ENCODE results near the gene MACROD1. TPM values are rescaled to one million over a fixed set of nuclear protein-coding genes. Genes with fewer than 3 reads are reported as not detected.

The MACROD1 gene
- total and polyA plus RNA-seq, 2 of the 13 experiments (the other 11 are each of a cell fraction or from before 2014, with no cell fraction given), result 23.1 to 34.5 TPM

DNA sequence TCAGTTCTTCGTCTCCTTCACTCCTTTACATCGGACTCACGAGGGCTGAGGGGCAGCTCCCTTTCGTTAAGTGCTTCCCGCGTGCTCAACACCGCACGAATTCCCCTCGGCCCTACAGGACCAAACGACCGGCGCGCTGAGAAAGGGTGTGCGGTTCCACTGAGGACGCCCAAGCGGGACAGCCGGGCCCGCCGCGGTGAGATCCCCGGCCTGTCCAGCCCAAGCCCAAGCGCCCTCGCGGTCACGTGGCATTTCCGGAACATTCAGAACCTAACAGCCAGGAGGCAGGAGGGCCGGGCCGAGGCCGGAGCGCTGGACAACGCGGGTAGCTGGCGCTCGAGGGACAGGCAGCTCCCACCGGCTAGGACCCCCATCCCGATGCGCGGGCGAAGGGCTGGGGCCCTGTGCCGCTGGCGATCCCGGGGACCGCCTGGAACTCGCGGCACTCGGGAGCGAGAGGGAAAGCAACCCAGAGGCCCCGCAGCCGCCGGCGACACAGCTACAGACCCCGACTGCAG, 19.3 kb upstream of the MACROD1 start (continued):
- TF ChIP-seq, protein P1, sequence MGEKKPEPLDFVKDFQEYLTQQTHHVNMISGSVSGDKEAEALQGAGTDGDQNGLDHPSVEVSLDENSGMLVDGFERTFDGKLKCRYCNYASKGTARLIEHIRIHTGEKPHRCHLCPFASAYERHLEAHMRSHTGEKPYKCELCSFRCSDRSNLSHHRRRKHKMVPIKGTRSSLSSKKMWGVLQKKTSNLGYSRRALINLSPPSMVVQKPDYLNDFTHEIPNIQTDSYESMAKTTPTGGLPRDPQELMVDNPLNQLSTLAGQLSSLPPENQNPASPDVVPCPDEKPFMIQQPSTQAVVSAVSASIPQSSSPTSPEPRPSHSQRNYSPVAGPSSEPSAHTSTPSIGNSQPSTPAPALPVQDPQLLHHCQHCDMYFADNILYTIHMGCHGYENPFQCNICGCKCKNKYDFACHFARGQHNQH (CRISPR knock-in tag; IDR thresholded peaks at IDR 0.05), result peak; percentile 72
- TF ChIP-seq SMAD1 (CRISPR knock-in tag; IDR thresholded peaks at IDR 0.05; ENCODE audit: borderline replicate concordance, low read depth), result peak; percentile 92
- peak; percentile 82 for TF ChIP-seq YY1 (IDR thresholded peaks at IDR 0.05; ENCODE audit: insufficient read depth, insufficient replicate concordance, low read depth, low read length)
- TF ChIP-seq ZNF274 (CRISPR knock-in tag; IDR thresholded peaks at IDR 0.05), result peak; percentile 98
- 0 out of 2 replicates have a peak, but pooled peaks have one; percentile 55 for TF ChIP-seq GZF1 (CRISPR knock-in tag; IDR thresholded peaks at IDR 0.05)
- TF ChIP-seq ATAD3A (CRISPR knock-in tag; IDR thresholded peaks at IDR 0.05), result peak; percentile 75; the same call in 1 of the 2 replicates
- TF ChIP-seq NBN (conservative IDR thresholded peaks at IDR 0.05), result no peak
- TF ChIP-seq SIX4 (CRISPR knock-in tag; IDR thresholded peaks at IDR 0.05), result 0 out of 2 replicates have a peak, but pooled peaks have one; percentile 15
- TF ChIP-seq, protein P2, sequence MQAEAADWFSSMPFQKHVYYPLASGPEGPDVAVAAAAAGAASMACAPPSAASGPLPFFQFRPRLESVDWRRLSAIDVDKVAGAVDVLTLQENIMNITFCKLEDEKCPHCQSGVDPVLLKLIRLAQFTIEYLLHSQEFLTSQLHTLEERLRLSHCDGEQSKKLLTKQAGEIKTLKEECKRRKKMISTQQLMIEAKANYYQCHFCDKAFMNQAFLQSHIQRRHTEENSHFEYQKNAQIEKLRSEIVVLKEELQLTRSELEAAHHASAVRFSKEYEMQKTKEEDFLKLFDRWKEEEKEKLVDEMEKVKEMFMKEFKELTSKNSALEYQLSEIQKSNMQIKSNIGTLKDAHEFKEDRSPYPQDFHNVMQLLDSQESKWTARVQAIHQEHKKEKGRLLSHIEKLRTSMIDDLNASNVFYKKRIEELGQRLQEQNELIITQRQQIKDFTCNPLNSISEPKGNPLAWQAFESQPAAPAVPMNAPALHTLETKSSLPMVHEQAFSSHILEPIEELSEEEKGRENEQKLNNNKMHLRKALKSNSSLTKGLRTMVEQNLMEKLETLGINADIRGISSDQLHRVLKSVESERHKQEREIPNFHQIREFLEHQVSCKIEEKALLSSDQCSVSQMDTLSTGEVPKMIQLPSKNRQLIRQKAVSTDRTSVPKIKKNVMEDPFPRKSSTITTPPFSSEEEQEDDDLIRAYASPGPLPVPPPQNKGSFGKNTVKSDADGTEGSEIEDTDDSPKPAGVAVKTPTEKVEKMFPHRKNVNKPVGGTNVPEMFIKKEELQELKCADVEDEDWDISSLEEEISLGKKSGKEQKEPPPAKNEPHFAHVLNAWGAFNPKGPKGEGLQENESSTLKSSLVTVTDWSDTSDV (CRISPR knock-in tag; IDR thresholded peaks at IDR 0.05), result peak; percentile 96
- peak; percentile 48; the same call in 1 of the 2 replicates for TF ChIP-seq ZNF263 (CRISPR knock-in tag; IDR thresholded peaks at IDR 0.05)
- peak; percentile 67 for TF ChIP-seq ETV5 (CRISPR knock-in tag; IDR thresholded peaks at IDR 0.05; ENCODE audit: borderline replicate concordance)
- no peak for TF ChIP-seq U2AF2 (IDR thresholded peaks at IDR 0.05; ENCODE audit: low read depth, low read length)
- TF ChIP-seq ZSCAN12 (CRISPR knock-in tag; IDR thresholded peaks at IDR 0.05), result no peak
- TF ChIP-seq SP140L (CRISPR knock-in tag; IDR thresholded peaks at IDR 0.05; ENCODE audit: borderline replicate concordance), result peak; percentile 31; the same call in 1 of the 2 replicates
- TF ChIP-seq ZNF543 (CRISPR knock-in tag; IDR thresholded peaks at IDR 0.05), result peak; percentile 95
- peak; percentile 99 for TF ChIP-seq ZNF737 (CRISPR knock-in tag; IDR thresholded peaks at IDR 0.05; ENCODE audit: borderline replicate concordance)
- no peak for TF ChIP-seq ADNP (CRISPR knock-in tag; IDR thresholded peaks at IDR 0.05)
- no peak; the same call in 1 of the 2 replicates for TF ChIP-seq DR1 (CRISPR knock-in tag; IDR thresholded peaks at IDR 0.05)
- no peak; the same call in 1 of the 2 replicates for TF ChIP-seq HOXA9 (CRISPR knock-in tag; IDR thresholded peaks at IDR 0.05; ENCODE audit: borderline replicate concordance)
- 0 out of 2 replicates have a peak, but pooled peaks have one; percentile 74 for TF ChIP-seq ZMYM2 (CRISPR knock-in tag; IDR thresholded peaks at IDR 0.05)
- peak; percentile 79 for TF ChIP-seq ZNF160 (CRISPR knock-in tag; IDR thresholded peaks at IDR 0.05)
- TF ChIP-seq SCMH1 (CRISPR knock-in tag; IDR thresholded peaks at IDR 0.05; ENCODE audit: borderline replicate concordance), result no peak
- peak; percentile 34; the same call in 1 of the 2 replicates for TF ChIP-seq ZNF143 (CRISPR knock-in tag; IDR thresholded peaks at IDR 0.05)
- no peak for TF ChIP-seq KLF9 (CRISPR knock-in tag; IDR thresholded peaks at IDR 0.05; ENCODE audit: low read depth)
- TF ChIP-seq TAF15 (IDR thresholded peaks at IDR 0.05; ENCODE audit: low read depth, low read length, poor library complexity, severe bottlenecking), result peak; percentile 31
- TF ChIP-seq ZMYM3 (CRISPR knock-in tag; IDR thresholded peaks at IDR 0.05), result peak; percentile 33; the same call in 1 of the 2 replicates
- no peak; the same call in 1 of the 2 replicates for TF ChIP-seq ZBTB21 (CRISPR knock-in tag; IDR thresholded peaks at IDR 0.05)
- TF ChIP-seq MEIS2 (CRISPR knock-in tag; IDR thresholded peaks at IDR 0.05), result peak; percentile 72; the same call in 1 of the 2 replicates
- peak; percentile 75; the same call in 1 of the 2 replicates for TF ChIP-seq ARID2 (CRISPR knock-in tag; IDR thresholded peaks at IDR 0.05; ENCODE audit: borderline replicate concordance)
- peak; percentile 81 for TF ChIP-seq RAD21 (CRISPR knock-in tag; IDR thresholded peaks at IDR 0.05)

All from HepG2 (cell line).